Ovary (tissue), 3 donors: ENCODE data around the gene CCDC141.

Experiments used
- CTCF ChIP-seq, 3 donors: fragments of 450-650 bp in 2 of 3; fragments of 200-600 bp in 1 of 3; IDR thresholded peaks; one replicate each; pipeline versions ENCODE4 v1.5.1 to v1.8.0; 2016 to 2022; ENCODE audit warnings: antibody characterized with exemption in 3 of 3, mild to moderate bottlenecking in 1 of 3
- EP300 ChIP-seq: sonication (generic); formaldehyde crosslinking; IDR thresholded peaks from one replicate; pipeline ENCODE4 v1.6.1; 2017; ENCODE audit warnings: antibody characterized with exemption
- POLR2A ChIP-seq: fragments of 450-650 bp; IDR thresholded peaks from one replicate; pipeline ENCODE4 v1.6.1; 2017; ENCODE audit warnings: antibody characterized with exemption, mild to moderate bottlenecking, moderate library complexity
- donor health status: DM: no; HTN: no; CAD: no.

- TF ChIP-seq EP300 (no peak), CTCF (IDR thresholded peaks at IDR 0.05) (no peak), POLR2A (no peak)
These were observed 185.9 kb downstream of the CCDC141 start for GRCh38 chr2:178863856-178864620.
